Measurements from ENCODE around the gene SLC25A1. TPM values are rescaled to one million over a fixed set of nuclear protein-coding genes. Genes with fewer than 3 reads are reported as not detected.

Gene SLC25A1
- total and polyA plus RNA-seq, 7 experiments from 2014 or later, result 19.3 to 66.5 (median 31.9) TPM

GRCh38 chr22:19181786-19182471, 3.4 kb upstream of the SLC25A1 start:
- Histone ChIP-seq H3K36me3 (ENCODE audit: control insufficient read depth in 2 of 3, insufficient read depth in 3 of 3, low read length in 3 of 3) (no peaks in the 10 kb centered on the region), H3K27me3 (ENCODE audit: control insufficient read depth in 2 of 2, insufficient read depth in 2 of 2, low read length in 2 of 2) (no peaks in the 10 kb centered on the region), H3K4me3 (ENCODE audit: low read length) (no peak overlapping the region), H3K9me3 (ENCODE audit: control insufficient read depth in 2 of 3, low read length in 3 of 3) (no peaks in the 10 kb centered on the region), H3K4me1 (ENCODE audit: control insufficient read depth in 2 of 2, insufficient read depth in 2 of 2, low read length in 2 of 2) (peaks cover 7 to 9% of the 10 kb centered on the region in 2 donors), H3K27ac (ENCODE audit: low read depth, low read length) (no peak overlapping the region)
- Mint-ChIP-seq H3K36me3 (no peaks in the 10 kb centered on the region), H3K4me1 (peaks cover 13 to 23% (median 19%) of the 10 kb centered on the region in 7 donors), H3K27me3 (no peaks in the 10 kb centered on the region), H3K4me3 (peak overlapping the region in 2 of 10 donors; percentile 50 to 63), H3K27ac (peak overlapping the region in 3 of 9 donors; percentile 54 to 89 (median 62)), H3K9me3 (no peaks in the 10 kb centered on the region)
- intact Hi-C loops (cut with micrococcal nuclease), result no loop called here
- DNase-seq (no peak), ATAC-seq (no peak)
- POLR2A ChIA-PET, result no interaction called here
- CTCF ChIA-PET, result no interaction called here

GRCh38 chr22:19180740-19181410, 2.3 kb upstream of the SLC25A1 start:
- peak overlapping the region in 2 of 9 donors; percentile 45 to 50 for H3K27ac Mint-ChIP-seq
- intact Hi-C loops (cut with micrococcal nuclease), result no loop called here

GRCh38 chr22:19180234-19180633, 1.7 kb upstream of the SLC25A1 start:
- ATAC-seq (no peak), DNase-seq (no peak)
- no peaks in the 10 kb centered on the region for H3K36me3 Mint-ChIP-seq
- no peaks in the 10 kb centered on the region for H3K9me3 ChIP-seq (ENCODE audit: control insufficient read depth in 2 of 3, low read length in 3 of 3)
- peaks cover 13 to 25% (median 23%) of the 10 kb centered on the region in 7 donors for H3K4me1 Mint-ChIP-seq
- H3K9me3 Mint-ChIP-seq, result no peaks in the 10 kb centered on the region
- H3K4me1 ChIP-seq (ENCODE audit: control insufficient read depth in 2 of 2, insufficient read depth in 2 of 2, low read length in 2 of 2), result peaks cover 7 to 9% of the 10 kb centered on the region in 2 donors
- H3K36me3 ChIP-seq (ENCODE audit: control insufficient read depth in 2 of 3, insufficient read depth in 3 of 3, low read length in 3 of 3), result no peaks in the 10 kb centered on the region
- H3K27ac Mint-ChIP-seq, result no peak overlapping the region
- no peaks in the 10 kb centered on the region for H3K27me3 Mint-ChIP-seq
- H3K27me3 ChIP-seq (ENCODE audit: control insufficient read depth in 2 of 2, insufficient read depth in 2 of 2, low read length in 2 of 2), result no peaks in the 10 kb centered on the region
- ChIA-PET CTCF (interaction anchor here (0.6 to 0.7 kb wide), 2 partner anchors 122 to 210 kb away, joined by 3 read pairs; no protein-coding TSS in a partner anchor), POLR2A (interaction anchor here (1.5 kb wide), 1 partner anchor 36 kb away, joined by 5 read pairs; the partner anchor contains the start of gene ESS2)
- H3K27ac ChIP-seq (ENCODE audit: low read depth, low read length), result no peak overlapping the region
- no peak overlapping the region for H3K4me3 Mint-ChIP-seq
- intact Hi-C loops (cut with micrococcal nuclease), result no loop called here
- no peak overlapping the region for H3K4me3 ChIP-seq (ENCODE audit: low read length)

More at GRCh38 chr22:19180740-19181410, 2.3 kb upstream of the SLC25A1 start:
- DNase-seq (no peak), ATAC-seq (no peak)
- no peaks in the 10 kb centered on the region for H3K9me3 ChIP-seq (ENCODE audit: control insufficient read depth in 2 of 3, low read length in 3 of 3)
- H3K27me3 ChIP-seq (ENCODE audit: control insufficient read depth in 2 of 2, insufficient read depth in 2 of 2, low read length in 2 of 2), result no peaks in the 10 kb centered on the region
- peaks cover 7 to 9% of the 10 kb centered on the region in 2 donors for H3K4me1 ChIP-seq (ENCODE audit: control insufficient read depth in 2 of 2, insufficient read depth in 2 of 2, low read length in 2 of 2)
- no peaks in the 10 kb centered on the region for H3K36me3 ChIP-seq (ENCODE audit: control insufficient read depth in 2 of 3, insufficient read depth in 3 of 3, low read length in 3 of 3)
- CTCF ChIA-PET, result no interaction called here
- no peaks in the 10 kb centered on the region for H3K36me3 Mint-ChIP-seq
- H3K4me3 ChIP-seq (ENCODE audit: low read length), result no peak overlapping the region
- H3K9me3 Mint-ChIP-seq, result no peaks in the 10 kb centered on the region
- peaks cover 13 to 25% (median 23%) of the 10 kb centered on the region in 7 donors for H3K4me1 Mint-ChIP-seq
- H3K27me3 Mint-ChIP-seq, result no peaks in the 10 kb centered on the region
- POLR2A ChIA-PET, result no interaction called here
- no peak overlapping the region for H3K27ac ChIP-seq (ENCODE audit: low read depth, low read length)
- H3K4me3 Mint-ChIP-seq, result peak overlapping the region in 2 of 10 donors; percentile 7 to 39

GRCh38 chr22:19179497-19180048, 1.0 kb upstream of the SLC25A1 start:
- Histone ChIP-seq H3K4me1 (ENCODE audit: control insufficient read depth in 2 of 2, insufficient read depth in 2 of 2, low read length in 2 of 2) (peaks cover 7 to 9% of the 10 kb centered on the region in 2 donors), H3K27ac (ENCODE audit: low read depth, low read length) (peak overlapping the region; percentile 63), H3K4me3 (ENCODE audit: low read length) (peak overlapping the region; percentile 58), H3K9me3 (ENCODE audit: control insufficient read depth in 2 of 3, low read length in 3 of 3) (no peaks in the 10 kb centered on the region), H3K27me3 (ENCODE audit: control insufficient read depth in 2 of 2, insufficient read depth in 2 of 2, low read length in 2 of 2) (no peaks in the 10 kb centered on the region), H3K36me3 (ENCODE audit: control insufficient read depth in 2 of 3, insufficient read depth in 3 of 3, low read length in 3 of 3) (no peaks in the 10 kb centered on the region)
- ATAC-seq (peak; percentile 58), DNase-seq (peak in 5 of 9 donors; percentile 30 to 55 (median 36))
- no peaks in the 10 kb centered on the region for H3K36me3 Mint-ChIP-seq
- H3K27ac Mint-ChIP-seq, result peak overlapping the region; percentile 31 to 92 (median 85)
- ChIA-PET POLR2A (interaction anchor here (1.5 kb wide), 1 partner anchor 35 kb away, joined by 5 read pairs; the partner anchor contains the start of gene ESS2), CTCF (interaction anchor here (0.7 kb wide), 1 partner anchor 122 kb away, joined by 3 read pairs; no protein-coding TSS in a partner anchor)
- intact Hi-C loops (cut with micrococcal nuclease), result loop anchor here (1.0 to 5.0 kb wide), 9 partner anchors 57 to 539 kb away; partner anchors contain the start of genes C22orf39 (in 2 of the 2), DGCR2 (in 2 of the 2), CDC45 (in 1 of the 2) and CLTCL1 (in 1 of the 2)
- no peaks in the 10 kb centered on the region for H3K9me3 Mint-ChIP-seq
- H3K4me3 Mint-ChIP-seq, result peak overlapping the region; percentile 83 to 92 (median 86)
- no peaks in the 10 kb centered on the region for H3K27me3 Mint-ChIP-seq
- peaks cover 13 to 26% (median 23%) of the 10 kb centered on the region in 7 donors for H3K4me1 Mint-ChIP-seq

- ATAC-seq (peak; percentile 63), DNase-seq (peak in 8 of 9 donors; percentile 40 to 64 (median 54))
- Histone ChIP-seq H3K9me3 (ENCODE audit: control insufficient read depth in 2 of 3, low read length in 3 of 3) (no peaks in the 10 kb centered on the region), H3K36me3 (ENCODE audit: control insufficient read depth in 2 of 3, insufficient read depth in 3 of 3, low read length in 3 of 3) (no peaks in the 10 kb centered on the region), H3K27me3 (ENCODE audit: control insufficient read depth in 2 of 2, insufficient read depth in 2 of 2, low read length in 2 of 2) (no peaks in the 10 kb centered on the region), H3K4me3 (ENCODE audit: low read length) (peak overlapping the region; percentile 47), H3K27ac (ENCODE audit: low read depth, low read length) (peak overlapping the region; percentile 63), H3K4me1 (ENCODE audit: control insufficient read depth in 2 of 2, insufficient read depth in 2 of 2, low read length in 2 of 2) (peaks cover 8 to 9% of the 10 kb centered on the region in 2 donors)
- H3K4me1 Mint-ChIP-seq, result peaks cover 20 to 32% (median 30%) of the 10 kb centered on the region in 7 donors
- H3K9me3 Mint-ChIP-seq, result no peaks in the 10 kb centered on the region
- POLR2A ChIA-PET, result interaction anchor here (0.8 to 1.2 kb wide), 3 partner anchors 10 to 89 kb away, joined by 3 read pairs; no protein-coding TSS in a partner anchor
- H3K27ac Mint-ChIP-seq, result no peak overlapping the region
- CTCF ChIA-PET, result interaction anchor here (0.8 kb wide), 1 partner anchor 67 kb away, joined by 3 read pairs; no protein-coding TSS in a partner anchor
- intact Hi-C loops (cut with micrococcal nuclease), result loop anchor here (1.0 to 5.0 kb wide), 6 partner anchors 34 to 541 kb away; partner anchors contain the start of genes ESS2 (in 2 of the 2), MRPL40 (in 2 of the 2), CLTCL1 (in 1 of the 2) and HIRA (in 1 of the 2)
- no peaks in the 10 kb centered on the region for H3K36me3 Mint-ChIP-seq
- H3K4me3 Mint-ChIP-seq, result peak overlapping the region in 7 of 10 donors; percentile 28 to 85 (median 55)
- H3K27me3 Mint-ChIP-seq, result no peaks in the 10 kb centered on the region
Observed at GRCh38 chr22:19178065-19178656, 375 bp downstream of the SLC25A1 start.
